Stimulated activated CD8-positive, alpha-beta memory T cell treated with anti-CD3 and anti-CD28 coated beads, Interleukin-15, amount 100 ng/mL, for 24 hours (primary cell): ENCODE results near the gene CFAP107.

ENCODE experiments used
- DNase-seq: peaks from one replicate; pipeline ENCODE4 v3.0.0-alpha.2; 2020; ENCODE audit warnings: low read depth

Gene CFAP107

DNA sequence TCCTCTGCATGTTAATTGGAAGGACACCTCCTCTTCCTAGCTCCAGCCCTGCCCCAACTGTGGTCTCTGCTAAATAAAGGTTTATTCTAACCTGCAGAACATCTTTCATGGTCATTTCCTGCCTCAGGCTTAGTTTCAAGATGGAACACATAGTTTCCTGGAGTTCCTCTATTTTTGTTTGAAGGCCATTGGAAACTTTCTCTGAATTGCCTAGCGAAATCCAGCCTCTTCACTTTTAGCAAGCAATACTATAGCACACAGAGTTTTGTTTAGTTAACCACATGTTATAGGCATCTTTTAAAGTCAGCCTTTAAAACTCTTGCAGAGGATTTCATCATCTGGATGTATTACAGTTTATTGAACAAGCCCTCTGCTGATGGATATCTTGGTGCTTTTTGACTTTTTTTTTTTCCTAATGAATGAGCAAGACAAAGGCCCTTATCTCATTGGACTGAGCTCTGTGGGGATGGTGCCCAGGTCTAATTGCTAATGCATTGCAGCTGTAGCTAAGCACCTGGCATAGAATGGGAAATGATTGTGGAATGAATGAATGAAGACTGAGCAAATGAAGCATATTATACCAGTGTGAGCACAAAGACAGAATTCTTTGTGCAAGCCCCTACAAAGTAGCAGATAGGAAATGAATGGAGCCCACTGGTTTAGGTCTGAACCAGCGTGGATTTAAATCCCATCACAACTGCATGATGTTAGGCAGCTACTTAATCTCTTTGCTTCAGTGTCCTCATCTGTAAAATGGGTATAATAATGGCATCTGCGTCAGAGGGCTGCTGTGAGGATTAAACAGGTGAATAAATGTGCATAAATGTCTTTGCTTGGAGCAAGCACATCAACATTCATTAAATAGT is 641 bp upstream of the CFAP107 start:
- no peak for DNase-seq

DNA sequence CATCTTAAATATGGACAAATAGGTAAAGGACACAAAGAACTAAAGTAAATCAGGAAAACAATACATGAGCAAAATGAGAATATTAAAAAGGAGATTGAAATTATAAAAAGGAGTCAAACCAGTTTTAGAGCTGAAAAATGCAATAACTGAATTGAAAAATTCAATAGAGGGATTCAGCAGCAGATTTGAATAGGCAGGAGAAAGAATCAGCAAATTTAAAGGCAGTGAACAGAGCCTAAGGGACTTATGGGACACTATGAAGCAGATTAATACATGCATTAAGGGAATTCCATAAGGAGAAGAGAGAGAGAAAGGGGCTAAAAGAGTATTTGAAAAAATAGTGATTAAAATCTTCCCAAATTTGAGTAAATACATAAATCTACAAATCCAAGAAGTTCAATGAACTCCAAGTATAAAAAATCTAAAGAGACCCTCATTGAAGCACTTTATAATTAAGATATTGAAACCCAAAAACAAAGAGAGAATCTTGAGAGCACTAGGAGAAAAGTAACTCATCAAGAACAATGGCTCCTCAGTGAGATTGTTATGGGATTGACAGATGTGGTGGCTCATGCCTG is 2.9 kb downstream of the CFAP107 start:
- DNase-seq = no peak

DNA sequence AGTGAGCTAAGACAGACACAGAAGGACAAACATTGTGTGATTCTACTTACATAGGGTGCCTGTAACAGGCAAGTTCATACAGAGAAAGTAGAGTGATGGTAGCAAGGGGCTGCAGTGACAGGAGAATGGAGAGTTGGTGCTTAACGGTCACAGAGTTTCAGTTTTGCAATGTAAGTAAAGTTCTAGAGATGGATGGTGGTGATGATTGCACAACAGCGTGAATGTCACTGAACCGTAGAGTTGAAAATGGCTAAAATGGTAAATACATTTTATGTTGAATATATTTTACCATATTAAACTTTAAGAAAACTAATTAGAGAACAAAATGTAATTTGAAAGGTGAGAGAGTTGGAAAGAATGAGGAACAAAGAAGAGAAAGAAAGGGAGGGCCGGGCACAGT is 8.7 kb downstream of the CFAP107 start:
- DNase-seq = no peak

DNA sequence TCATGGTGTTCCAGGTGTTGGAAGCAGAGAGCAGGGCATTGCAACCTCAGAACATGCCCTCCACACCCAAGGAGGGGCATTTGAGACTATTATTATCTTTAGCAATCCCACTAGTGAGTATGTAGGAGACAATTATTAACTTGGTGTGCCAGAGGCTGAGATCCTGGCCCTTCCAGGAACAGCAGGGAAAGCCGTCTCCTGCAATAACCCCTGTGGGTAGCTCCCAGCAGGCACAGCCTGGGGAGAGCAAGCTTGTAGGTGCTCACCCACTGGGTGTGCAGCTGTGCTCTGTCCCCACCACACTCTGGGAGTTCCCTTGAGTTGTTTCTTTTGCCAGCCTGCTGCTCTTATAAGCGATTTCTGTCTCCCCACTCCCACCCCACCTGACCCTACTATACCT is 10.3 kb downstream of the CFAP107 start:
- DNase-seq = no peak

DNA sequence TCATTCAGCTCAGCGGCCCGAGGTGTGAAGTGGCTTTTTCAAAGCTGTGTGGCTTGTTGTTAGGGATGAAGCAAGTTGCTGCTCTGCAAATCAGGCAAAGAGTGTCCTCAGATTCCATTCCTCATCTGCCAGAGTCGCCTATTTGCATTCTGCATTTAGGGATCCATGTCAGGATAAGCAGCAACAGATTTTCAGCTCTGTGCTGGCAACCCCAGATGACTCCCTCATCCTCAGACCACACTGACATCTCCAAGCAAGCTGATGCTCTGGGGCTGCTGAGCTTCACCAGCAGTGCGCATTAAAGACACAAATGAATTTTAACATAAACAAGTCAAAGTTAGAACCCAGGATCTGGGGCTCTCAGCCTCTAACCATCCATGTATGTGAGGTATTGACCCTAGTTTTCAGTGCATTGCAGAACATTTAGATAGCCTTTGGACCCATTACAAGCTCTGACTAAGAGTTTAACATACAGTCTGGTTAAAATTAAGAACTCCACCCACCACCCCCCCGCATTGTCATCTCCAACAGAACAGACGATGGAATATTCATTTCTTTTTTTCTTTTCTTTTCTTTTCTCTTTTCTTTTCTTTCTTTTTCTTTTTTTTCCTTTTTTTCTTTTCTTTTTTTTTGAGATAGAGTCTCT is 10.9 kb downstream of the CFAP107 start:
- DNase-seq = no peak

DNA sequence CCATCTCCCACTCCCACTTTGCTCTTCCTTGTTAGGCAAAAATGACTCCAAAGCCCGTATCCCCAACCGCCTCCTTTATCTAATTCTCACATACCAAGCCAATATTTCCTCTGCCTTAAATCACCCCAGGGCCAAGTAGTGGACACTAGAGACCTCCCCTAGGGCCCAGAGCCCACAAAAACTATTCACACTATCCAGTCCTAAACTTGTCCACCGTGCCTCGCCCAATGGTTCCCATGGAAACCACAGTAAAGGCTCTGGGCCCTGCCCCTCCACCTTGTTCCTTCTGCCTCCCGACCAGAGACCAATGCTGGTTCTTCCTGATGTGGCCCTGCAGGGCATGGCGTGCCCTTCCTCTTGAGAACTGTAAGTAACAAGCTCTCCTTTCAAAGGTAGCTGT is 11.8 kb downstream of the CFAP107 start:
- no peak for DNase-seq

DNA sequence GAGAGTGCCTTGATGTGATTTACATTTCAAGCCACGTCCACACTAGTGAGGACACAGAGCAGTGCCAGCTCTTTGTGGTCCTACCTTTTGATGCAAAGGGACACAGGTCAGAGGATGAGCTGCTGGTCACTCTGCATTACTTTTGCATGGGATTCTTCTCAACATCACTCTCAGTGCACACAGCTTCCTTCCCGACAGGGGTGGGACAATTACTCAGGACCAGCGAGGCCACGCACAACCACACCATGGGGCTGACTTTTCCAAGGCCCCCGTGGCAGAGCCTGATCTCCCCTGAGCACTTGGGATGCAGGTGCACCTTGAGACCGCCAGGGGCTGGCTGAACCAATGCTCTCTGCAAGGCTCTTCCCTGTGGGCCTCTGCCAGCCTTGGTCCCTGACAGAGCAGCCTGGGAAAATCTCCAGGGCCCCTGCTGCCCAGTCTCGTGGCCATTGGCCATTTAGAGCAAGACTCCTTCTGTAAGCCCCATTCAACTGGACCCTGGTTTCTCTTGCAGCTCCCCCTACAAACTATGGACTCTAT is 14.3 kb downstream of the CFAP107 start:
- DNase-seq = no peak

DNA sequence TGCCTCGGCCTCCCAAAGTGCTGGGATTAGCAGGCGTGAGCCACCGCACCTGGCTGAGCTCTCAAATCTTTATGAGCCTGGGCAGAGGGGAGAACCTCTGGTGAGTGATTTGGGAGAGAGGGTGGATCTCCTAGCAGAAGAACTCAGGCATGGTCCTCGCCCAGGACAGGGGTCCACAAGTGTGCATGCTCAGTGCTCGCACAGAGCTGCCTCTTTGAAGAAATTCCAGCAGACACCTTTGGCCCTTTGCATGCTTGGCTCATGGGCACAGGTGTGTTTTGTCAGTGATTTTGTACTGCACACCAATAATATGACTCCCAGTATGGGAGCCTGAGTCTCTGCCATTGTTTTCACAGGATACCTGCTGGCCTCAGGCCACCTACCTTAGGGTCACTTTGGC is 15.8 kb downstream of the CFAP107 start:
- no peak for DNase-seq

DNA sequence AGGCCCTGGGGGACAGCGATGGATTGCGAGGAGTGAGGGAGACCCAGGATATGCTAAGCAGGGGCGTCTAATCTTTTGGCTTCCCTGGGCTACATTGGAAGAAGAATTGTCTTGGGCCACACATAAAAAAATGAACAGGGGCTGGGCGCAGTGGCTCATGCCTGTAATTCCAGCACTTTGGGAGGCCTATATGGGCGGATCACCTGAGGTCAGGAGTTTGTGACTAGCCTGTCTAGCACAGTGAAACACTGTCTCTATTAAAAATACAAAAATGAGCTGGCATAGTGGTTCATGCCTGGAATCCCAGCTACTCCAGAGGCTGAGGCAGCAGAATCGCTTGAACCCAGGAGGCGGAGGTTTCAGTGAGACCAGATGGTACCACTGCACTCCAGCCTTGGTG is 16.8 kb downstream of the CFAP107 start:
- no peak for DNase-seq

DNA sequence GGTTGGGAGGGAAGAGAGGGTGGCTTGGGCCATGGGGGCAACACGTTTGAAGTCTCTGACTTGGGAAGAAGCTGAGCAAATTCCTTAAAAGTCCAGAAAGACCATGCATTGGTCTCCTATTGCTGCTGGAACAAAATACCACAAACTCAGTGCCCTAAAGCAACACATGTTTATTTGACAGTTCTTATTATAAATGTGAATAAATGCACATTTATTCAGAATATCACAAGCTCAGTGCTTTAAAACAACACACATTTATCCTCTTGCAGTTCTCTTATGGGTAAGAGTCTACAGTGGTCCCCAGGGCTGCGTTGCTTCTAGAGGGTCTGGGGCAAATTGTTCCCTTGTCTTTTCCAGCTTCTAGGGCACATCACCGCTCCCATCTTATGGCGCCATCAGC is 17.5 kb downstream of the CFAP107 start:
- DNase-seq = no peak

DNA sequence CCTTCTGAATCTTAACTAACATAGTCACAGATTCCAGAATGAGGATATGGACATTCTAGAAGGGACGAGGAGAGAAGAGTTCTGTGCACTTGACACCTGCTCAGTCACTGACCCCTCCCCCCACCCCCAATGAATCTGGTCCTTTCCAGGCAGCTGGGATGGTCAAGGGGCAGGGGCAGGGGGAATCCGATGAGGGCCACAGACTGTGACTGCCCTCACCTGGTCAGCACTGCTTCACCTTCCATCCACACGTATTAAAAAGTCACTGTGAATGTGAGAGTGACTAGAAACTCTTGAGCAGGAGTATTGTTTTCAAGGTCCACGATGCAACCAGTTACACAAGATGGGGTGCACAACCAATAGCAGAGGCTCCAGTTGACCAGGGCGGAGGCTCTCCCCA is 18.0 kb downstream of the CFAP107 start:
- no peak for DNase-seq

DNA sequence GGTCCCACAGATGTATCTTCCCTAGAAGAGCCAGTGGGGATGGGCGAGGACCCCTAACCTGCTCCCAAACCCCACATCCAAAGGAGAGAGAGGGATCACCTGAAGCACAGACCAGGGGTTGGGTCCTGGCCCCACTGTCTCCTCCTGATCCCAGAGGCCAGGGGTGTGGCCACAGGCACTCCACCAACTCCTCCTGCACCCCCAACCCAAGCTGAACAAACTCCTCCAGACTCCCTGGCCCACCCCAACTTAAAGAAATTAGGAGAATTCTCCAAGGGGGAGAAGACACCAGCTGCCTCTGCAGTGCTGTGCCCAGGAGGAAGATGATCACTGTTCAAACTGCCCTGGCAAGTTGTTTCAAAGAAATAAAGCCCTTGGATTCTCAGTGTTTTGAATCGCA is 23.0 kb downstream of the CFAP107 start:
- DNase-seq = no peak

DNA sequence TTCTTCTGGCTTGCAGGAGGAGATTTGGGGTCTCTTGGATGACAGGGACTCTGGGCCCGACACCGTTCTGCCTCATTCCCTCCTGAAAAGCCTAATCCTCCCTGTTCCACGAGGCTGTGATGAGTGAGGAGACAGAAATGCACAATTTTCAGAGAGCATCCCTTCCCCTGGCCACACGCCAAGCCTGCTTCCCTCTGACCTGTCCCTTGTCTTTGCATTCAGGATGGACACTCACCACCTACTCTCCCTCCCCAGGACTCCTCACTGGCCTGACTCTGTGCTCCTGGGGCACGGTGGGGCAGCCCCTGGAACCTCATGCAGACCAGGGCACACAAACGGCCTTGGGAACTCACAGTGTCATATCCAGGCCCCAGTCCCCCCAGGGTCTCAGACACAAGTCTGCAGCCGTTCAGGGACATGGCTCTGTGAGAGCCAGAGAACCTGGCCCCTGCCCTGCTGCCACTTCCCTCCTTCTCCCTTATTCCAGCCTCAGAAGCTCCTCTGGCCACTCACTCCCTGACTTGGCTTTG is 24.0 kb downstream of the CFAP107 start:
- DNase-seq = no peak

DNA sequence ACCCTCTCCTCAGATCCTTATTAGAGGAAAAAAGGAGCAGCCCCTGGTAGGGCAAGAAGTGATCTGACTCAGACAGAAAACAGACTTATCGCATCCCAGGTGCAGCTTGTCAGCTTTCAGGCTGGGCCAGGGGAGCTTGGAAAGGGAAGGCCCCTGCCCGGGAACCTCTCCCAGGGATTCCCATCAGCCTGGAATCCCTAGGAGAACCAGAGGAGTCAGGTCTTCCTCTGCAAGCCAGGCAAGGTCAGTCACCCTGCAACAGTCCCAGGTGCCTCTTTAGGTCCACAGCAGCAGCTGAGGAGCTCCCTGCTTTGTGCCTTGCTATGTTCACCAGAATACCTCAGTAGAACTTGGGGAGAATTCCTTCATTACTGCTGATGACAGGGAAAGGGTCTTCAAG is 24.6 kb downstream of the CFAP107 start:
- no peak for DNase-seq

DNA sequence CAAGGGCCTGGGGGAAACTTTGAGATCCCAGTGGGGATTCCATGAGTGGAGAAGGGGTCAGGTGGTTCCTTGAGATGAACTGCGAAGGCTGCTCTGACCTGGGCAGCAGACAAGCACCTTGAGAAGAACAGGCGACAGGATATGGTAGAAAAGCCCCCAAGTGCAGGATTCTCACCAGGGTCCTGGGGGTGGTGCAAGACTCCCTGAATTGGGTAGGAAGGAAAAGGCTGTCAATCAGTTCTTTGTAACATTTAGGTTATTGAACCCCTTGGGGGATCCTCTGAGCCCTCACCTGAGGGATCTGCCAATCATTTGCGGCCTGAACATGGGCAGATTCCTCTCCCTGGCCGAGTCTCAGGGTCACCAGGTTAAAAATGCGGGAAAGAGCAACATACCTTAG is 25.2 kb downstream of the CFAP107 start:
- DNase-seq = no peak

DNA sequence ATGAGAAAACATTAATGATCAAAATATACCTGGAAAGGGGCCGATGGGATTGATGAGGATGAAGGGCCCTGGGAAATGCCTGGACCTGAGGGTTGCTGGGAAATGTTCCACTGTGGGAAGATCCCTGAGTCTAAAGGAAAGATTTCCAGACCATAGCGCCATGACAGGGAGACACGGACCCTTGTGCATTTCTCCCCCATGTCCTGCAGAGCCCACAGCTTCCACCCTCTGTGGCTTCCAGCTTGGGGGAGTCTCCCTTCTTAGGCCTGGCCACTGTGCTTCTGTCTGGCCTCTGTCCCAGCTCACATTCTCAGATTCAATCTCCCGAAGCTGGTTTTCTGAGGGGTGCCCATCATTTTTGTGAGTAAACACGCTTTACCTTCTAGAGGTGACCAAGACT is 26.5 kb downstream of the CFAP107 start:
- no peak for DNase-seq

DNA sequence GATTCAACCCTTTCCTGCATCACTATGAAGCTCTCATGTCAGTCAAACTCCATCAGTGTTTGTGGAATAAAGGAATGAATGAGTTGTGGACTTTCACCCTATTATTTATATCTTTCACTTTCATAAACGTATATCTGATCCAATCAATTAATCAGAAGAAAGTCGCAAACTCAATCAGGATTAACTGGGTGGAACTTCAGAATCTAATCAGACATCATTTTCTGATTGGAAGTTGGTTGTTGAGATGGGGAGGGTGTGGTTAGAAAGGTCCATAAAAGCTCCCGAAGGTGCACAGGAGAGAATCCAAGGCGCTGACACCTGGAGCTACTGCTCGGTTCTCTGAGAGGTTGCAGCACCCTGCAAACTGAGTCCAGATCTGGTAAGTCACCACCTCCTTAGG is 27.4 kb downstream of the CFAP107 start, which contains the start of gene PRAMEF12:
Gene PRAMEF12, plus strand, starts transcription at position 301 of the 400 bp plus-strand sequence. CDS start 1,130 bp downstream, outside the sequence.
- DNase-seq = no peak

DNA sequence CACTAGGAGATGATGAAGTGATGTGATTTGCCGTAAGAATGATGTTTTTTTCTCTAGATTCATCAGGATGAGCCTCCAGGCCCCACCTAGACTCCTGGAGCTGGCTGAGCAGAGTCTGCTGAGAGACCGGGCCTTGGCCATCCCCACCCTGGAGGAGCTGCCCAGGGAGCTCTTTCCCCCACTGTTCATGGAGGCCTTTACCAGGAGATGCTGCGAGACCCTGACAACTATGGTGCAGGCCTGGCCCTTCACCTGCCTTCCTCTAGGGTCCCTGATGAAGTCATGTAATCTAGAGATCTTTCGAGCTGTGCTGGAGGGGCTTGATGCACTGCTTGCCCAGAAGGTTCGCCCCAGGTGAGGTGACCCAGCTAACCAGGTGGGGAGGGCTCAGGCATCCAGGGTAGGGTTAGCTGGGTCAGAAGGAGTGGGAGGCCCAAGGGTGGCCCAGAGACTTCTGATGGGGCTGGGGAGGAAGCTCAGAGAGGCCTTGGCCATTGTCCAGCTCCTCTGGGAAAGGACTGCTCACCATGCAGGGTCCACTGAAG is 28.9 kb downstream of the CFAP107 start:
- no peak for DNase-seq

DNA sequence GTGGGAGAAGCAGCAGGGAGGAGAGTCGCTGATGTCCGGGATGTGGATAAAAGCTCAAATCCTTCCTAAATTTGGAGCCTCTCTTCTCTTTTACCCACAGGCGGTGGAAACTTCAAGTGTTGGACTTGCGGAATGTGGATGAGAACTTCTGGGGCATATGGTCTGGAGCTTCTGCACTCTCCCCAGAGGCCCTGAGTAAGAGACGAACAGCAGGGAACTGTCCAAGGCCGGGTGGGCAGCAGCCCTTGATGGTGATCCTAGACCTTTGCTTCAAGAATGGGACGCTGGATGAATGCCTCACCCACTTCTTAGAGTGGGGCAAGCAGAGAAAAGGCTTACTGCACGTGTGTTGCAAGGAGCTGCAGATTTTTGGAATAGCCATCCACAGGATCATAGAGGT is 29.4 kb downstream of the CFAP107 start:
- no peak for DNase-seq

DNA sequence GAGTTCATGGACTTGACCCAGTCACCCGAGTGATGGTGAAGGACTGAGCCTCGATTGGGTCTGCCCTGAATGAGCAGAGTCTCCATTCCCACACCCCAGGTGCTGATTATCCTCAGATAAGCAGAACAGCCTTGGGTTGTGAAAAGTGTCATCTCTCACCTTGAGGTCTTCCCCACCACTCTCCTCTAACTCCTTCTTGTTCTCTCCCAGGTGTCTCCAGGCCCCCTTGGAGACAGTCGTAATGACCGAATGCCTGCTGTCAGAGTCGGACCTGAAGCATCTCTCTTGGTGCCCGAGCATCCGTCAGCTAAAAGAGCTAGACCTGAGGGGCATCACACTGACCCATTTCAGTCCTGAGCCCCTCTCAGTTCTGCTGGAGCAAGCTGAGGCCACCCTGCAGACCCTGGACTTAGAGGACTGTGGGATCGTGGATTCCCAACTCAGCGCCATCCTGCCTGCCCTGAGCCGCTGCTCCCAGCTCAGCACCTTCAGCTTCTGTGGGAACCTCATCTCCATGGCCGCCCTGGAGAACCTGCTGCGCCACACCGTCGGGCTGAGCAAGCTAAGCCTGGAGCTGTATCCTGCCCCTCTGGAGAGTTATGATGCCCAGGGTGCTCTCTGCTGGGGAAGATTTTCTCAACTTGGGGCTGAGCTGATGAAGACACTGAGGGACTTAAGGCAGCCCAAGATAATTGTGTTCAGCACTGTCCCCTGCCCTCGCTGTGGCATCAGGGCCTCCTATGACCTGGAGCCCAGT is 31.0 kb downstream of the CFAP107 start:
- no peak for DNase-seq

DNA sequence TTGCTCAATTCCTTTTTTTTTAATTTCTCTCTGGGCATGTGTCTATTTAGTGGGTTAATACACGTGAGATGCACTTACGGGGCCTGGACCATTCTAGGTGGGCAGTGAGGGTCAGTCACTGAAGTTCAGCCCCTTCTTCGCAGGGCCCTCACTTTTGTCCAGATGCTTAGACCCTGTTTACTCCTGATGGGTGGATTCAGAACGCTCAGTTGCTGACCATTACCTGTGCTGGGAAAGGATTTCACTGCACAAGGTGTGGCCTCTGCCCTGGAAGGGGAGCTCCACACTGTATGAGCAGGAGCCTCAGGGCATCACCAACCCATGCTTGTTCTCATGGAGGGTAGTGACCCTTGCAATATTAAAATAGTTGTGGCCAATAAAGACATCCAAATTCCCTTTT is 32.1 kb downstream of the CFAP107 start:
- no peak for DNase-seq

DNA sequence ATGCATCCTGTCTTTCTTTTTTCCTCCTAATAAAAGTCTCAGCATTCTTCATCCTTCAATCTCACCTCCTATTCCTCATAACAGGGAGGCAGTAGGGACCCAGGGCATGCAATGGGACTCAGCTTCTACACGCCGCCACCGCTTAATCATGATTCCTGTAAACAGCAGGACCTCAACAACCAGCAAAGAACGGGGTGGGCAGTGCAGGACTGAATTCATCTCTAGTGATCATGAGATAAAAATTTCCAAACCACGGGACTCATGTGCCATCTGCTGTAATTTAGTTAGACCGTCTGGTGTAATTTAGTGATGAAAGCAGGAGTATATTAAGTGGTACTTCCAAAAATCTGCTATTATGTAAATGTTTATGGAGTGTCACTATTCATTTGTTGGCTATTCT is 32.9 kb downstream of the CFAP107 start:
- no peak for DNase-seq
